Measurements from ENCODE around the gene RFPL3.

RFPL3 gene

DNA sequence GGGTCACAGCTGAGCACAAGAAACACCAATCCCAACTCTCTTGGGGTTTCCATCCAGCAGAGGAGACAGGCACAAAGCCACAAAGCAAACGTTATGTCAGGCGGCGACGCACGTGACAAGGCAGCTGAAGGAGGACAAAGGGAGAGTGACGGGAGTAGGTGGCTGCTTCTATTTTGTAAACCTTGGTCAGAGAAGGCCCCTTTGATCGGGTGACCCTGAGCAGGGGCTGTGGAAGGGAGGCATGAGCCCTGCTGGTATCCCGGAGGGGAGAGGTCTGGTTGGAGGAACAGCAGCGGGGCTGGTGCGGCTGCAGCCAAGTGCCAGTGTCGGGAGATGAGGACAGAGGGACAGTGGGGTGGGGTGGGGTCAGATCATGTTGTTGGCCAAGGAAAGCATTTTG, 17.3 kb upstream of the RFPL3 start:
- TF ChIP-seq TAF1 (IDR thresholded peaks at IDR 0.05; ENCODE audit: low read depth) (no peak), CEBPB (IDR thresholded peaks at IDR 0.05) (no peak), NFIC (IDR thresholded peaks at IDR 0.05) (no peak)

DNA sequence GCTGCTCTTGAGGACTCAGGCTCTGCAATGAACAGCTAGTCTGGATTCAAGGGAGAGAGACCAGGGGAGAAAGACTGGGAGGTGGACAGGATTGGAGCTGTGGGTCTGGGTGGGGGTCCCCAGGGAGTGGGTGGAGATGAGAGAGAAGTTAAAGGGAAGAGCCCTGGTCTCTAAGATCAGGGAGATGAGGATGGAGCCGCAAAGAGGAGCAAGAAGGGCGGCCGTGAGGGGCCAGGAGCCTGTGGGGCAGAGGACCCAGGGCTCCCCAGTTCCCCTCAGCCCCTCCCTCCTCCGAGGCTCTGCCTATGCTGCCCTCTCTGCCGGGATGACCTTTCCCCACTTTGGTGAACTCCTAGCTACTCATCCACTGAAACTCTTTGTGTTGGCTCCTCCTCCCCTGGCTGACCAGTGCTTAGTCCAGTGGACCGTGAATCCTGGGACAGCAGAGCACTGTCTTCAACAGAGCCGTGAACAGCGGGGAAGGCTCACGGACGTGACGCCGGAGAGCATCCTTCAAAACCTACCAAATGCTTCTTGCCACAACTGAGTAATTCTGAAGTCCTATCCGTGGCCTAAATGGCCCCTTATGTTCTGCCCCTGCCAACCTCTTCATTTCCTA, 16.4 kb upstream of the RFPL3 start:
- no peak for TF ChIP-seq EGR1 (IDR thresholded peaks at IDR 0.05)
- no peak for TF ChIP-seq RAD21 (IDR thresholded peaks at IDR 0.05; ENCODE audit: low read depth)
- TF ChIP-seq ZBTB7A (IDR thresholded peaks at IDR 0.05; ENCODE audit: low read depth) = no peak
- TF ChIP-seq NFIC (IDR thresholded peaks at IDR 0.05) = no peak
- no peak for TF ChIP-seq TCF12 (IDR thresholded peaks at IDR 0.05; ENCODE audit: low read depth)
- no peak for TF ChIP-seq TEAD4 (IDR thresholded peaks at IDR 0.05)
- no peak for TF ChIP-seq EP300 (IDR thresholded peaks at IDR 0.05; ENCODE audit: borderline replicate concordance)
- TF ChIP-seq CREB1 (IDR thresholded peaks at IDR 0.05; ENCODE audit: low read depth) = no peak
- no peak for TF ChIP-seq FOXM1 (IDR thresholded peaks at IDR 0.05; ENCODE audit: borderline replicate concordance, low read depth)

DNA sequence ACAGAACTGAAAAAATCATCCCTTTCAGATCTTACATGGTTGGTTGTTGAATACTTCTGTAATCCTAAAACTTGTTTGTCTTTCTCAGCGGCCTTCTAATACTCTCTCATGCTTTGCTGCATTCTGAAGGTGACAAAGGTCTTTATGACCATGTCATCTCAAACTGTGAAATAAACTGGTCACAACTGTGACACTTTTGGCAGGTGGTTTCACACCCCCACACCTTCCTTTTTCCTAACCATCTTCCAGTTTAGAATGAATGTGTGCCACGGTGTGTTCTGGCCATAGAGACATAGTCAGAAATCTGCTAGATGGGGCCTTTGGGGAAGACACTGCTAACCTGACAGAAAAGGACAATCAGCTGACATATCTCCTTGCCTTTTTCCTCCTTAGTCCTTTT, 14.7 kb upstream of the RFPL3 start:
- TF ChIP-seq EP300 (IDR thresholded peaks at IDR 0.05; ENCODE audit: borderline replicate concordance) (no peak), FOXM1 (IDR thresholded peaks at IDR 0.05; ENCODE audit: borderline replicate concordance, low read depth) (no peak), TEAD4 (IDR thresholded peaks at IDR 0.05) (no peak), ZBTB7A (IDR thresholded peaks at IDR 0.05; ENCODE audit: low read depth) (no peak), TCF12 (IDR thresholded peaks at IDR 0.05; ENCODE audit: low read depth) (no peak), RAD21 (IDR thresholded peaks at IDR 0.05; ENCODE audit: low read depth) (no peak), YY1 (IDR thresholded peaks at IDR 0.05; ENCODE audit: low read depth) (no peak), EGR1 (IDR thresholded peaks at IDR 0.05) (no peak), TAF1 (IDR thresholded peaks at IDR 0.05; ENCODE audit: low read depth) (no peak), CEBPB (IDR thresholded peaks at IDR 0.05) (no peak), NFIC (IDR thresholded peaks at IDR 0.05) (no peak), CREB1 (IDR thresholded peaks at IDR 0.05; ENCODE audit: low read depth) (no peak)
- TF ChIP-seq, protein P1, sequence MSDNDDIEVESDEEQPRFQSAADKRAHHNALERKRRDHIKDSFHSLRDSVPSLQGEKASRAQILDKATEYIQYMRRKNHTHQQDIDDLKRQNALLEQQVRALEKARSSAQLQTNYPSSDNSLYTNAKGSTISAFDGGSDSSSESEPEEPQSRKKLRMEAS (IDR thresholded peaks at IDR 0.05) = no peak
- TF ChIP-seq, protein P2, sequence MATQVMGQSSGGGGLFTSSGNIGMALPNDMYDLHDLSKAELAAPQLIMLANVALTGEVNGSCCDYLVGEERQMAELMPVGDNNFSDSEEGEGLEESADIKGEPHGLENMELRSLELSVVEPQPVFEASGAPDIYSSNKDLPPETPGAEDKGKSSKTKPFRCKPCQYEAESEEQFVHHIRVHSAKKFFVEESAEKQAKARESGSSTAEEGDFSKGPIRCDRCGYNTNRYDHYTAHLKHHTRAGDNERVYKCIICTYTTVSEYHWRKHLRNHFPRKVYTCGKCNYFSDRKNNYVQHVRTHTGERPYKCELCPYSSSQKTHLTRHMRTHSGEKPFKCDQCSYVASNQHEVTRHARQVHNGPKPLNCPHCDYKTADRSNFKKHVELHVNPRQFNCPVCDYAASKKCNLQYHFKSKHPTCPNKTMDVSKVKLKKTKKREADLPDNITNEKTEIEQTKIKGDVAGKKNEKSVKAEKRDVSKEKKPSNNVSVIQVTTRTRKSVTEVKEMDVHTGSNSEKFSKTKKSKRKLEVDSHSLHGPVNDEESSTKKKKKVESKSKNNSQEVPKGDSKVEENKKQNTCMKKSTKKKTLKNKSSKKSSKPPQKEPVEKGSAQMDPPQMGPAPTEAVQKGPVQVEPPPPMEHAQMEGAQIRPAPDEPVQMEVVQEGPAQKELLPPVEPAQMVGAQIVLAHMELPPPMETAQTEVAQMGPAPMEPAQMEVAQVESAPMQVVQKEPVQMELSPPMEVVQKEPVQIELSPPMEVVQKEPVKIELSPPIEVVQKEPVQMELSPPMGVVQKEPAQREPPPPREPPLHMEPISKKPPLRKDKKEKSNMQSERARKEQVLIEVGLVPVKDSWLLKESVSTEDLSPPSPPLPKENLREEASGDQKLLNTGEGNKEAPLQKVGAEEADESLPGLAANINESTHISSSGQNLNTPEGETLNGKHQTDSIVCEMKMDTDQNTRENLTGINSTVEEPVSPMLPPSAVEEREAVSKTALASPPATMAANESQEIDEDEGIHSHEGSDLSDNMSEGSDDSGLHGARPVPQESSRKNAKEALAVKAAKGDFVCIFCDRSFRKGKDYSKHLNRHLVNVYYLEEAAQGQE (IDR thresholded peaks at IDR 0.05; ENCODE audit: low read depth) = no peak
- TF ChIP-seq, protein P3, sequence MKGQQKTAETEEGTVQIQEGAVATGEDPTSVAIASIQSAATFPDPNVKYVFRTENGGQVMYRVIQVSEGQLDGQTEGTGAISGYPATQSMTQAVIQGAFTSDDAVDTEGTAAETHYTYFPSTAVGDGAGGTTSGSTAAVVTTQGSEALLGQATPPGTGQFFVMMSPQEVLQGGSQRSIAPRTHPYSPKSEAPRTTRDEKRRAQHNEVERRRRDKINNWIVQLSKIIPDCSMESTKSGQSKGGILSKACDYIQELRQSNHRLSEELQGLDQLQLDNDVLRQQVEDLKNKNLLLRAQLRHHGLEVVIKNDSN (IDR thresholded peaks at IDR 0.05) = no peak

DNA sequence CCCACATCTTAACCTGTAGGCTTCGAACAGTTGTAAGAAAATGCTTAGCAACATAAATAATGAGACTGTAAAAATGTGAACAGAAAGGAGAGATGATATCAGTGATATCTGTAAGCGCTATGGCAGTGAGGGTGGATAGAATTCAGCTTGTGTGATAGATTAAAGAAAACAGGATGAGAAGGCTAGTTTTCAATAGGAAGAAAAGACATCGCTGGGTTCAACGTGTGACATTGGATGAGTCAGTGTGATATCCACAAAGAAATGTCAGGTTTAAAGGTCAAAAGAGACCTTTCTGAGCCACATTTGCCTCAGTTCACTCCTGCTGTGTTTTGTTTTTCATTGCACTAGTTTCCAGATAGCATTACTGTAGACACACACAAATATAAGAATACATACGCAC, 13.7 kb upstream of the RFPL3 start:
- TF ChIP-seq, protein P1 (IDR thresholded peaks at IDR 0.05) = no peak
- TF ChIP-seq RAD21 (IDR thresholded peaks at IDR 0.05; ENCODE audit: low read depth) (no peak), NFIC (IDR thresholded peaks at IDR 0.05) (no peak), FOXM1 (IDR thresholded peaks at IDR 0.05; ENCODE audit: borderline replicate concordance, low read depth) (no peak), EP300 (IDR thresholded peaks at IDR 0.05; ENCODE audit: borderline replicate concordance) (no peak), TEAD4 (IDR thresholded peaks at IDR 0.05) (no peak), CEBPB (IDR thresholded peaks at IDR 0.05) (no peak), TCF12 (IDR thresholded peaks at IDR 0.05; ENCODE audit: low read depth) (no peak), CREB1 (IDR thresholded peaks at IDR 0.05; ENCODE audit: low read depth) (no peak), ZBTB7A (IDR thresholded peaks at IDR 0.05; ENCODE audit: low read depth) (no peak), EGR1 (IDR thresholded peaks at IDR 0.05) (no peak), YY1 (IDR thresholded peaks at IDR 0.05; ENCODE audit: low read depth) (no peak), TAF1 (IDR thresholded peaks at IDR 0.05; ENCODE audit: low read depth) (no peak)
- TF ChIP-seq, protein P2 (IDR thresholded peaks at IDR 0.05; ENCODE audit: low read depth) = no peak
- TF ChIP-seq, protein P3 (IDR thresholded peaks at IDR 0.05) = no peak

DNA sequence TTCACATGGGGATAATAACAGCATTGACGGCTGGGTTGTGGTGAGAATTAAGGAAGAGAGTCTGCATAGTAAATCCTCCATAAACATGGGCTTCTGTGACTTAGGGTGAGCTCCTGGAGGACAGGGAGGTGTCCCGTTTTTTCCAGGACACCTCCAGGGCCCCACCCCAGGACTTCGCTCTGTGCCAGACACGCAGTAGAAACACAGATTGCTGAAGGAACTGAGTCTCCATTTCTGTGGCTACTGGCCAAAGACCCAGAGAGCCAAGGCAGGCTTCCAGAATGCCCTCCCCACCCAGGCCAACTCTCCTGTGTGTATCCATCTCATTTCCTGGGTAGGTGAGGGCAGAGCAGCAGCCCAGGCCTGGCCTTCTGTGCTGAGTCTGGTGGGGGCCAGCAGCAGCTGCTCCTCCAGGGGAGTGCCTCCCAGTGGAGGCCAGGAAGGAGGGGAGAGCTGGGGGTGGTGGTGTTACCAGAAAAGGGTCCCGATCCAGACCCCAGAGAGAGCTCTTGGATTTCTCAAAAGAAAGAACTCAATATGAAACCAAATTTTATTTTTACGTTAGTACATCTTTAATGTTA, 9.5 kb upstream of the RFPL3 start:
- no peak for TF ChIP-seq RAD21 (IDR thresholded peaks at IDR 0.05; ENCODE audit: low read depth)
- TF ChIP-seq, protein P1 (IDR thresholded peaks at IDR 0.05) = no peak
- TF ChIP-seq TCF12 (IDR thresholded peaks at IDR 0.05; ENCODE audit: low read depth) = no peak
- no peak for TF ChIP-seq TEAD4 (IDR thresholded peaks at IDR 0.05)
- no peak for TF ChIP-seq NFIC (IDR thresholded peaks at IDR 0.05)
- TF ChIP-seq, protein P3 (IDR thresholded peaks at IDR 0.05) = no peak
- no peak for TF ChIP-seq ZBTB7A (IDR thresholded peaks at IDR 0.05; ENCODE audit: low read depth)
- TF ChIP-seq FOXM1 (IDR thresholded peaks at IDR 0.05; ENCODE audit: borderline replicate concordance, low read depth) = no peak
- TF ChIP-seq CEBPB (IDR thresholded peaks at IDR 0.05) = no peak
- TF ChIP-seq EGR1 (IDR thresholded peaks at IDR 0.05) = no peak
- TF ChIP-seq TAF1 (IDR thresholded peaks at IDR 0.05; ENCODE audit: low read depth) = no peak
- TF ChIP-seq EP300 (IDR thresholded peaks at IDR 0.05; ENCODE audit: borderline replicate concordance) = no peak
- TF ChIP-seq, protein P2 (IDR thresholded peaks at IDR 0.05; ENCODE audit: low read depth) = no peak
- no peak for TF ChIP-seq CREB1 (IDR thresholded peaks at IDR 0.05; ENCODE audit: low read depth)

Measured in Ishikawa (cell line).